HFFc6 (cell line): Measurements from ENCODE around the gene NCAM1. TPM values are rescaled to one million over a fixed set of nuclear protein-coding genes. Genes with fewer than 3 reads are reported as not detected.

Source experiments
- DNase-seq: peaks from one replicate; pipeline ENCODE4 v3.0.0-alpha.2; 2018
- H3K27ac Mint-ChIP-seq: 2 replicates; pipeline ENCODE4 v1.8.0; 2020; ENCODE audit warnings: mild to moderate bottlenecking, mixed read lengths
- H3K27me3 Mint-ChIP-seq: 2 replicates; pipeline ENCODE4 v1.8.0; 2021; ENCODE audit warnings: mild to moderate bottlenecking, moderate library complexity, mixed read lengths; ENCODE audit not compliant: insufficient read depth
- H3K36me3 Mint-ChIP-seq: 2 replicates; pipeline ENCODE4 v1.8.0; 2021; ENCODE audit warnings: low read depth, mixed read lengths
- H3K4me1 Mint-ChIP-seq: 2 replicates; pipeline ENCODE4 v1.8.0; 2020; ENCODE audit warnings: low read depth, mixed read lengths
- H3K4me3 Mint-ChIP-seq: 2 replicates; pipeline ENCODE4 v1.8.0; 2020; ENCODE audit warnings: mild to moderate bottlenecking, moderate library complexity, mixed read lengths
- H3K9me3 Mint-ChIP-seq: 2 replicates; pipeline ENCODE4 v1.8.0; 2020; ENCODE audit warnings: mild to moderate bottlenecking, mixed read lengths
- CTCF ChIP-seq: fragments of 200-600 bp; sonication (generic); IDR thresholded peaks from 2 replicates; pipeline ENCODE4 v1.5.0; 2021; ENCODE audit warnings: antibody characterized with exemption, mild to moderate bottlenecking
- total RNA-seq, 6 experiments: library from RNA; stranded (reverse); fragmentation: NEBNext Ultra II Directional; extraction: Animal tissue kit (Norgen Biotek cat#: 25700); gene quantifications; 2 replicates in 1 of 6; 3 replicates in 5 of 6; pipeline ENCODE4 v1.2.3, GENCODE V29; 2021

Gene NCAM1
- total RNA-seq, 6 experiments from 2014 or later, result 0.20 TPM; not detected in 5

GRCh38 chr11:113273720-113274119 is 312.5 kb downstream of the NCAM1 start:
- Mint-ChIP-seq H3K36me3 (no peaks in the 10 kb centered on the region), H3K27ac (no peak overlapping the region)

GRCh38 chr11:113274713-113275582 is 313.7 kb downstream of the NCAM1 start:
- no peak overlapping the region for H3K27ac Mint-ChIP-seq
- H3K4me3 Mint-ChIP-seq, result no peak overlapping the region; the same call in 1 of the 2 replicates
- H3K9me3 Mint-ChIP-seq, result peaks cover 5% of the 10 kb centered on the region
- no peak; the same call in 1 of the 2 replicates for TF ChIP-seq CTCF
- H3K36me3 Mint-ChIP-seq, result no peaks in the 10 kb centered on the region
- no peak for DNase-seq
- H3K4me1 Mint-ChIP-seq, result no peaks in the 10 kb centered on the region
- peaks cover 9% of the 10 kb centered on the region for H3K27me3 Mint-ChIP-seq

More at GRCh38 chr11:113273720-113274119, 312.5 kb downstream of the NCAM1 start:
- H3K9me3 Mint-ChIP-seq, result peaks cover 5% of the 10 kb centered on the region
- H3K4me1 Mint-ChIP-seq, result no peaks in the 10 kb centered on the region
- no peak overlapping the region for H3K4me3 Mint-ChIP-seq
- no peak for DNase-seq
- H3K27me3 Mint-ChIP-seq, result peaks cover 9% of the 10 kb centered on the region
- no peak for TF ChIP-seq CTCF

- H3K27ac Mint-ChIP-seq, result no peak overlapping the region
- H3K36me3 Mint-ChIP-seq, result no peaks in the 10 kb centered on the region
- no peak for DNase-seq
- no peaks in the 10 kb centered on the region for H3K4me1 Mint-ChIP-seq
- peaks cover 5% of the 10 kb centered on the region for H3K9me3 Mint-ChIP-seq
- no peak for TF ChIP-seq CTCF
- H3K4me3 Mint-ChIP-seq, result no peak overlapping the region
- H3K27me3 Mint-ChIP-seq, result peaks cover 9% of the 10 kb centered on the region
These were observed 314.4 kb downstream of the NCAM1 start for GRCh38 chr11:113275602-113276001.

- no peaks in the 10 kb centered on the region for H3K4me1 Mint-ChIP-seq
- peaks cover 5% of the 10 kb centered on the region for H3K9me3 Mint-ChIP-seq
- no peaks in the 10 kb centered on the region for H3K36me3 Mint-ChIP-seq
- H3K27ac Mint-ChIP-seq, result no peak overlapping the region
- no peak for TF ChIP-seq CTCF
- H3K4me3 Mint-ChIP-seq, result no peak overlapping the region
- DNase-seq, result no peak
- peaks cover 9% of the 10 kb centered on the region for H3K27me3 Mint-ChIP-seq
These were observed 315.2 kb downstream of the NCAM1 start for GRCh38 chr11:113276466-113276865.

GRCh38 chr11:113277907-113278306 is 316.7 kb downstream of the NCAM1 start:
- no peak for TF ChIP-seq CTCF
- Mint-ChIP-seq H3K4me3 (no peak overlapping the region), H3K27ac (no peak overlapping the region), H3K9me3 (peaks cover 1% of the 10 kb centered on the region), H3K4me1 (no peaks in the 10 kb centered on the region), H3K27me3 (peaks cover 9% of the 10 kb centered on the region), H3K36me3 (no peaks in the 10 kb centered on the region)
- no peak for DNase-seq
